ENCODE measurements around the gene GPATCH2L. TPM values are rescaled to one million over a fixed set of nuclear protein-coding genes. Genes with fewer than 3 reads are reported as not detected.

The GPATCH2L gene
- total and polyA plus RNA-seq, 2 experiments from 2014 or later: 19.6 to 94.4 TPM

DNA sequence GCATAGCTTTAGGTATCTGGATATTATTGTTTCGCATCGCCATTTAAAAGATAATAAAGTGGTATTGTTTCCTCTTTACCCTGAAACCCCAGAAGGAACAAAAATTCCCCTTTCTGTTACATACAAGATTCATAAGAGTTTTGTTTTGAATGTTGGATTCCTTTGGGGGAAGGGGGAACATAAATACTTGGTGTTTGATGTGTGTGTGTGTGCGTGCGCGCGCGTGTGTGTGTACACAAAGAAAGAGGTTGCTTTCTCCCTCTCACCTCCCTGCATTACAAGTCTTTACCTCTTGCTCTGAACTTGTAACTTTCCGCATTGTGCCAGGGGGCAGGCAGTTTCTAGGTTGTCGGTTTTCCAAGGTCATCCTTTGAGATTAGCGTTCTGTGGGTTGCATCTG, 76.4 kb downstream of the GPATCH2L start:
- no peaks in the 10 kb centered on the region; the same call in 2 of the 3 replicates for H3K4me1 Mint-ChIP-seq
- no peak for ATAC-seq
- H3K36me3 Mint-ChIP-seq (ENCODE audit: low read depth): no peaks in the 10 kb centered on the region
- TF ChIP-seq, protein P1, sequence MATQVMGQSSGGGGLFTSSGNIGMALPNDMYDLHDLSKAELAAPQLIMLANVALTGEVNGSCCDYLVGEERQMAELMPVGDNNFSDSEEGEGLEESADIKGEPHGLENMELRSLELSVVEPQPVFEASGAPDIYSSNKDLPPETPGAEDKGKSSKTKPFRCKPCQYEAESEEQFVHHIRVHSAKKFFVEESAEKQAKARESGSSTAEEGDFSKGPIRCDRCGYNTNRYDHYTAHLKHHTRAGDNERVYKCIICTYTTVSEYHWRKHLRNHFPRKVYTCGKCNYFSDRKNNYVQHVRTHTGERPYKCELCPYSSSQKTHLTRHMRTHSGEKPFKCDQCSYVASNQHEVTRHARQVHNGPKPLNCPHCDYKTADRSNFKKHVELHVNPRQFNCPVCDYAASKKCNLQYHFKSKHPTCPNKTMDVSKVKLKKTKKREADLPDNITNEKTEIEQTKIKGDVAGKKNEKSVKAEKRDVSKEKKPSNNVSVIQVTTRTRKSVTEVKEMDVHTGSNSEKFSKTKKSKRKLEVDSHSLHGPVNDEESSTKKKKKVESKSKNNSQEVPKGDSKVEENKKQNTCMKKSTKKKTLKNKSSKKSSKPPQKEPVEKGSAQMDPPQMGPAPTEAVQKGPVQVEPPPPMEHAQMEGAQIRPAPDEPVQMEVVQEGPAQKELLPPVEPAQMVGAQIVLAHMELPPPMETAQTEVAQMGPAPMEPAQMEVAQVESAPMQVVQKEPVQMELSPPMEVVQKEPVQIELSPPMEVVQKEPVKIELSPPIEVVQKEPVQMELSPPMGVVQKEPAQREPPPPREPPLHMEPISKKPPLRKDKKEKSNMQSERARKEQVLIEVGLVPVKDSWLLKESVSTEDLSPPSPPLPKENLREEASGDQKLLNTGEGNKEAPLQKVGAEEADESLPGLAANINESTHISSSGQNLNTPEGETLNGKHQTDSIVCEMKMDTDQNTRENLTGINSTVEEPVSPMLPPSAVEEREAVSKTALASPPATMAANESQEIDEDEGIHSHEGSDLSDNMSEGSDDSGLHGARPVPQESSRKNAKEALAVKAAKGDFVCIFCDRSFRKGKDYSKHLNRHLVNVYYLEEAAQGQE (IDR thresholded peaks at IDR 0.05; ENCODE audit: unreplicated experiment): no peak
- TF ChIP-seq ZNF114 (CRISPR knock-in tag; IDR thresholded peaks at IDR 0.05): no peak
- no peak for TF ChIP-seq EZH2 (IDR thresholded peaks at IDR 0.05; ENCODE audit: low read depth, unreplicated experiment)
- TF ChIP-seq JUNB (IDR thresholded peaks at IDR 0.05; ENCODE audit: unreplicated experiment): no peak
- TF ChIP-seq STAT1 (IDR thresholded peaks at IDR 0.05; ENCODE audit: unreplicated experiment): no peak
- no peak for TF ChIP-seq ZNF331 (CRISPR knock-in tag; IDR thresholded peaks at IDR 0.05; ENCODE audit: low read depth)
- no peak for TF ChIP-seq ETS1 (IDR thresholded peaks at IDR 0.05)
- no peak for TF ChIP-seq EZH2phosphoT487 (IDR thresholded peaks at IDR 0.05; ENCODE audit: unreplicated experiment)
- no peak for TF ChIP-seq POLR2AphosphoS5 (IDR thresholded peaks at IDR 0.05; ENCODE audit: low read depth)
- no peak for TF ChIP-seq NANOG (IDR thresholded peaks at IDR 0.05; ENCODE audit: borderline replicate concordance)
- no peak for TF ChIP-seq CREB1 (CRISPR knock-in tag; IDR thresholded peaks at IDR 0.05; ENCODE audit: low read depth)
- TF ChIP-seq, protein P2, sequence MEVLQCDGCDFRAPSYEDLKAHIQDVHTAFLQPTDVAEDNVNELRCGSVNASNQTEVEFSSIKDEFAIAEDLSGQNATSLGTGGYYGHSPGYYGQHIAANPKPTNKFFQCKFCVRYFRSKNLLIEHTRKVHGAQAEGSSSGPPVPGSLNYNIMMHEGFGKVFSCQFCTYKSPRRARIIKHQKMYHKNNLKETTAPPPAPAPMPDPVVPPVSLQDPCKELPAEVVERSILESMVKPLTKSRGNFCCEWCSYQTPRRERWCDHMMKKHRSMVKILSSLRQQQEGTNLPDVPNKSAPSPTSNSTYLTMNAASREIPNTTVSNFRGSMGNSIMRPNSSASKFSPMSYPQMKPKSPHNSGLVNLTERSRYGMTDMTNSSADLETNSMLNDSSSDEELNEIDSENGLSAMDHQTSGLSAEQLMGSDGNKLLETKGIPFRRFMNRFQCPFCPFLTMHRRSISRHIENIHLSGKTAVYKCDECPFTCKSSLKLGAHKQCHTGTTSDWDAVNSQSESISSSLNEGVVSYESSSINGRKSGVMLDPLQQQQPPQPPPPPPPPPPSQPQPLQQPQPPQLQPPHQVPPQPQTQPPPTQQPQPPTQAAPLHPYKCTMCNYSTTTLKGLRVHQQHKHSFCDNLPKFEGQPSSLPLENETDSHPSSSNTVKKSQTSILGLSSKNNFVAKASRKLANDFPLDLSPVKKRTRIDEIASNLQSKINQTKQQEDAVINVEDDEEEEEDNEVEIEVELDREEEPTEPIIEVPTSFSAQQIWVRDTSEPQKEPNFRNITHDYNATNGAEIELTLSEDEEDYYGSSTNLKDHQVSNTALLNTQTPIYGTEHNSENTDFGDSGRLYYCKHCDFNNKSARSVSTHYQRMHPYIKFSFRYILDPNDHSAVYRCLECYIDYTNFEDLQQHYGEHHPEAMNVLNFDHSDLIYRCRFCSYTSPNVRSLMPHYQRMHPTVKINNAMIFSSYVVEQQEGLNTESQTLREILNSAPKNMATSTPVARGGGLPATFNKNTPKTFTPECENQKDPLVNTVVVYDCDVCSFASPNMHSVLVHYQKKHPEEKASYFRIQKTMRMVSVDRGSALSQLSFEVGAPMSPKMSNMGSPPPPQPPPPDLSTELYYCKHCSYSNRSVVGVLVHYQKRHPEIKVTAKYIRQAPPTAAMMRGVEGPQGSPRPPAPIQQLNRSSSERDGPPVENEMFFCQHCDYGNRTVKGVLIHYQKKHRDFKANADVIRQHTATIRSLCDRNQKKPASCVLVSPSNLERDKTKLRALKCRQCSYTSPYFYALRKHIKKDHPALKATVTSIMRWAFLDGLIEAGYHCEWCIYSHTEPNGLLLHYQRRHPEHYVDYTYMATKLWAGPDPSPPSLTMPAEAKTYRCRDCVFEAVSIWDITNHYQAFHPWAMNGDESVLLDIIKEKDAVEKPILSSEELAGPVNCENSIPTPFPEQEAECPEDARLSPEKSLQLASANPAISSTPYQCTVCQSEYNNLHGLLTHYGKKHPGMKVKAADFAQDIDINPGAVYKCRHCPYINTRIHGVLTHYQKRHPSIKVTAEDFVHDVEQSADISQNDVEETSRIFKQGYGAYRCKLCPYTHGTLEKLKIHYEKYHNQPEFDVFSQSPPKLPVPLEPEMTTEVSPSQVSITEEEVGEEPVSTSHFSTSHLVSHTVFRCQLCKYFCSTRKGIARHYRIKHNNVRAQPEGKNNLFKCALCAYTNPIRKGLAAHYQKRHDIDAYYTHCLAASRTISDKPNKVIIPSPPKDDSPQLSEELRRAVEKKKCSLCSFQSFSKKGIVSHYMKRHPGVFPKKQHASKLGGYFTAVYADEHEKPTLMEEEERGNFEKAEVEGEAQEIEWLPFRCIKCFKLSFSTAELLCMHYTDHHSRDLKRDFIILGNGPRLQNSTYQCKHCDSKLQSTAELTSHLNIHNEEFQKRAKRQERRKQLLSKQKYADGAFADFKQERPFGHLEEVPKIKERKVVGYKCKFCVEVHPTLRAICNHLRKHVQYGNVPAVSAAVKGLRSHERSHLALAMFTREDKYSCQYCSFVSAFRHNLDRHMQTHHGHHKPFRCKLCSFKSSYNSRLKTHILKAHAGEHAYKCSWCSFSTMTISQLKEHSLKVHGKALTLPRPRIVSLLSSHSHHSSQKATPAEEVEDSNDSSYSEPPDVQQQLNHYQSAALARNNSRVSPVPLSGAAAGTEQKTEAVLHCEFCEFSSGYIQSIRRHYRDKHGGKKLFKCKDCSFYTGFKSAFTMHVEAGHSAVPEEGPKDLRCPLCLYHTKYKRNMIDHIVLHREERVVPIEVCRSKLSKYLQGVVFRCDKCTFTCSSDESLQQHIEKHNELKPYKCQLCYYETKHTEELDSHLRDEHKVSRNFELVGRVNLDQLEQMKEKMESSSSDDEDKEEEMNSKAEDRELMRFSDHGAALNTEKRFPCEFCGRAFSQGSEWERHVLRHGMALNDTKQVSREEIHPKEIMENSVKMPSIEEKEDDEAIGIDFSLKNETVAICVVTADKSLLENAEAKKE (CRISPR knock-in tag; IDR thresholded peaks at IDR 0.05): no peak
- TF ChIP-seq, protein P3, sequence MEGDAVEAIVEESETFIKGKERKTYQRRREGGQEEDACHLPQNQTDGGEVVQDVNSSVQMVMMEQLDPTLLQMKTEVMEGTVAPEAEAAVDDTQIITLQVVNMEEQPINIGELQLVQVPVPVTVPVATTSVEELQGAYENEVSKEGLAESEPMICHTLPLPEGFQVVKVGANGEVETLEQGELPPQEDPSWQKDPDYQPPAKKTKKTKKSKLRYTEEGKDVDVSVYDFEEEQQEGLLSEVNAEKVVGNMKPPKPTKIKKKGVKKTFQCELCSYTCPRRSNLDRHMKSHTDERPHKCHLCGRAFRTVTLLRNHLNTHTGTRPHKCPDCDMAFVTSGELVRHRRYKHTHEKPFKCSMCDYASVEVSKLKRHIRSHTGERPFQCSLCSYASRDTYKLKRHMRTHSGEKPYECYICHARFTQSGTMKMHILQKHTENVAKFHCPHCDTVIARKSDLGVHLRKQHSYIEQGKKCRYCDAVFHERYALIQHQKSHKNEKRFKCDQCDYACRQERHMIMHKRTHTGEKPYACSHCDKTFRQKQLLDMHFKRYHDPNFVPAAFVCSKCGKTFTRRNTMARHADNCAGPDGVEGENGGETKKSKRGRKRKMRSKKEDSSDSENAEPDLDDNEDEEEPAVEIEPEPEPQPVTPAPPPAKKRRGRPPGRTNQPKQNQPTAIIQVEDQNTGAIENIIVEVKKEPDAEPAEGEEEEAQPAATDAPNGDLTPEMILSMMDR (conservative IDR thresholded peaks at IDR 0.05; ENCODE audit: low read depth in 2 of 2): no peak
- H4K20me1 ChIP-seq (replicated peaks; ENCODE audit: insufficient read depth): no peaks in the 10 kb centered on the region
- no peak overlapping the region for H3K4me3 Mint-ChIP-seq
- H2AFZ ChIP-seq: no peak overlapping the region
- H3K27me3 ChIP-seq (ENCODE audit: insufficient read depth): no peaks in the 10 kb centered on the region
- no peaks in the 10 kb centered on the region for H3K79me2 ChIP-seq (replicated peaks; ENCODE audit: insufficient read depth)
- H3K4me1 ChIP-seq (ENCODE audit: insufficient read depth): no peaks in the 10 kb centered on the region
- H3K9me3 Mint-ChIP-seq: peaks cover 12% of the 10 kb centered on the region; the same call in 1 of the 3 replicates
- H3K9me2 ChIP-seq (ENCODE audit: insufficient read depth): no peaks in the 10 kb centered on the region
- no peak for DNase-seq (ENCODE audit: low spot score)
- peaks cover 3% of the 10 kb centered on the region for H3K27me3 Mint-ChIP-seq (ENCODE audit: insufficient read depth, low read depth, poor library complexity)
- H3K36me3 ChIP-seq (ENCODE audit: insufficient read depth): no peaks in the 10 kb centered on the region
- no peak overlapping the region for H3K27ac Mint-ChIP-seq
- H3F3A ChIP-seq (replicated peaks; ENCODE audit: low read depth): no peaks in the 10 kb centered on the region
- H3K27ac ChIP-seq (ENCODE audit: low read depth): no peak overlapping the region
- no peak overlapping the region for H3K4me2 ChIP-seq
- no peak overlapping the region for H3K4me3 ChIP-seq

All from GM23338 (cell line).